Keratinocyte (primary cell): ENCODE data around the gene GNB4. TPM values are rescaled to one million over a fixed set of nuclear protein-coding genes. Genes with fewer than 3 reads are reported as not detected.

Experiments
- DNase-seq: peaks from one replicate; pipeline ENCODE4 v3.0.0-alpha.2; 2011; ENCODE audit warnings: low read depth, missing footprints, low spot score
- FAIRE-seq: peaks from 2 replicates; lab custom pipeline; 2011; peaks lifted over from hg19 to GRCh38; lab: Jason Lieb, UNC
- H2AFZ ChIP-seq: 2 replicates; pipeline ENCODE4 v1.6.0; 2012; ENCODE audit warnings: low read length, control low read depth, inconsistent platforms; ENCODE audit not compliant: control insufficient read depth
- H3K27ac ChIP-seq: 2 replicates; pipeline ENCODE4 v1.5.1; 2011; ENCODE audit warnings: low read length; ENCODE audit not compliant: control insufficient read depth, insufficient read depth
- H3K27me3 ChIP-seq: 3 replicates; pipeline ENCODE4 v1.6.0; 2011; ENCODE audit warnings: low read length; ENCODE audit not compliant: control insufficient read depth, insufficient read depth; ENCODE audit errors: extremely low read depth
- H3K36me3 ChIP-seq, 2 experiments: 2 replicates in 1 of 2; 3 replicates in 1 of 2; pipeline ENCODE4 v1.5.1; 2011; ENCODE audit warnings: low read length in 2 of 2, mild to moderate bottlenecking in 1 of 2; ENCODE audit not compliant: control insufficient read depth in 2 of 2, insufficient read depth in 2 of 2; ENCODE audit errors: extremely low read depth in 1 of 2
- H3K4me1 ChIP-seq: 3 replicates; pipeline ENCODE4 v1.5.1; 2011; ENCODE audit warnings: low read length; ENCODE audit not compliant: control insufficient read depth, insufficient read depth; ENCODE audit errors: extremely low read depth
- H3K4me2 ChIP-seq: 3 replicates; pipeline ENCODE4 v1.6.0; 2011; ENCODE audit warnings: low read depth, low read length; ENCODE audit not compliant: control insufficient read depth, insufficient read depth; ENCODE audit errors: extremely low read depth
- H3K4me3 ChIP-seq, 3 experiments: fragments of 200-600 bp in 1 of 3; sonication (generic) in 1 of 3; 2 replicates in 2 of 3; 3 replicates in 1 of 3; pipeline ENCODE4 v1.5.1; 2011 to 2016; ENCODE audit warnings: low read length in 3 of 3, mild to moderate bottlenecking in 3 of 3, control low read depth in 2 of 3, inconsistent platforms in 1 of 3, low read depth in 1 of 3, mixed read lengths in 1 of 3, mixed run types in 1 of 3, moderate library complexity in 1 of 3; ENCODE audit not compliant: control insufficient read depth in 2 of 3, insufficient read depth in 2 of 3; ENCODE audit errors: extremely low read depth in 1 of 3
- H3K79me2 ChIP-seq: 2 replicates; pipeline ENCODE4 v1.6.0; 2012; ENCODE audit warnings: low read length; ENCODE audit not compliant: control insufficient read depth, insufficient read depth
- H3K9ac ChIP-seq: 3 replicates; pipeline ENCODE4 v1.6.0; 2011; ENCODE audit warnings: low read length; ENCODE audit not compliant: control insufficient read depth, insufficient read depth; ENCODE audit errors: extremely low read depth
- H3K9me1 ChIP-seq: 3 replicates; pipeline ENCODE4 v1.6.0; 2011; ENCODE audit warnings: low read length; ENCODE audit not compliant: control insufficient read depth, insufficient read depth; ENCODE audit errors: extremely low read depth
- H3K9me3 ChIP-seq: 2 replicates; pipeline ENCODE4 v1.5.1; 2012; ENCODE audit warnings: low read depth, low read length; ENCODE audit not compliant: control insufficient read depth
- H4K20me1 ChIP-seq: 3 replicates; pipeline ENCODE4 v1.6.0; 2011; ENCODE audit warnings: low read length; ENCODE audit not compliant: control insufficient read depth, insufficient read depth; ENCODE audit errors: extremely low read depth
- CTCF ChIP-seq, 3 experiments: IDR thresholded peaks in 1 of 3; conservative IDR thresholded peaks in 1 of 3; optimal IDR thresholded peaks in 1 of 3; 2 replicates in 2 of 3; 3 replicates in 1 of 3; pipeline versions ENCODE3 to v1.5.1; 2011; ENCODE audit warnings: low read length in 3 of 3, mild to moderate bottlenecking in 3 of 3, moderate library complexity in 2 of 3, control low read depth in 1 of 3, inconsistent platforms in 1 of 3; ENCODE audit not compliant: insufficient read depth in 2 of 3; ENCODE audit errors: extremely low read depth in 1 of 3
- EZH2 ChIP-seq: IDR thresholded peaks from one replicate; pipeline ENCODE4 v1.6.1; 2012; ENCODE audit warnings: inconsistent platforms, mild to moderate bottlenecking, low read length, moderate library complexity
- dilution Hi-C: fragments of 300-500 bp; cut with MboI; formaldehyde crosslinking; loops from one replicate; pipeline ENCODE4 v1.7.0; 2020; ENCODE audit warnings: low sequenced_read_pairs; ENCODE audit not compliant: extremely low pct_ligation_motif_present
- polyA minus RNA-seq, 3 experiments: library from RNA; depleted of rRNA, polyadenylated mRNA; stranded (reverse); fragments of >200 nt; gene quantifications; 1 replicate in 1 of 3; 2 replicates in 1 of 3; 3 replicates in 1 of 3; pipeline ENCODE4 v1.2.3, GENCODE V29; 2011
- polyA plus RNA-seq, 5 experiments: library from polyadenylated mRNA; depleted of rRNA in 3 of 5; stranded (reverse) in 3 of 5; stranded (forward) in 1 of 5; unstranded in 1 of 5; fragments of >200 nt; gene quantifications; 1 replicate in 1 of 5; 2 replicates in 3 of 5; 3 replicates in 1 of 5; pipeline versions ENCODE4 v1.2.1 to v1.2.3, GENCODE V29; 2011 to 2012; ENCODE audit warnings: missing spikeins in 2 of 5, low read depth in 1 of 5, low replicate concordance in 1 of 5

Gene GNB4
- polyA plus RNA-seq (35.1 to 51.1 TPM (median 42.2 TPM) in 3 replicates), polyA minus RNA-seq (37.8 to 129 TPM (median 83.8 TPM) in 3 replicates)
- polyA plus RNA-seq (2011; ENCODE audit: low read depth): 5.9 TPM
- polyA plus RNA-seq (2011; cell fraction: cytosol; rRNA removed): 28.0 and 54.4 TPM in 2 replicates
- polyA plus RNA-seq (2011; cell fraction: nucleus; rRNA removed): 30.0 and 31.3 TPM in 2 replicates
- polyA plus RNA-seq (2012; ENCODE audit: low replicate concordance): 7.8 and 31.2 TPM in 2 replicates
- 34.7 TPM for polyA minus RNA-seq (2011; cell fraction: cytosol; rRNA and poly(A)+ RNA removed)
- 28.5 and 65.6 TPM in 2 replicates for polyA minus RNA-seq (2011; cell fraction: nucleus; rRNA and poly(A)+ RNA removed)

DNA sequence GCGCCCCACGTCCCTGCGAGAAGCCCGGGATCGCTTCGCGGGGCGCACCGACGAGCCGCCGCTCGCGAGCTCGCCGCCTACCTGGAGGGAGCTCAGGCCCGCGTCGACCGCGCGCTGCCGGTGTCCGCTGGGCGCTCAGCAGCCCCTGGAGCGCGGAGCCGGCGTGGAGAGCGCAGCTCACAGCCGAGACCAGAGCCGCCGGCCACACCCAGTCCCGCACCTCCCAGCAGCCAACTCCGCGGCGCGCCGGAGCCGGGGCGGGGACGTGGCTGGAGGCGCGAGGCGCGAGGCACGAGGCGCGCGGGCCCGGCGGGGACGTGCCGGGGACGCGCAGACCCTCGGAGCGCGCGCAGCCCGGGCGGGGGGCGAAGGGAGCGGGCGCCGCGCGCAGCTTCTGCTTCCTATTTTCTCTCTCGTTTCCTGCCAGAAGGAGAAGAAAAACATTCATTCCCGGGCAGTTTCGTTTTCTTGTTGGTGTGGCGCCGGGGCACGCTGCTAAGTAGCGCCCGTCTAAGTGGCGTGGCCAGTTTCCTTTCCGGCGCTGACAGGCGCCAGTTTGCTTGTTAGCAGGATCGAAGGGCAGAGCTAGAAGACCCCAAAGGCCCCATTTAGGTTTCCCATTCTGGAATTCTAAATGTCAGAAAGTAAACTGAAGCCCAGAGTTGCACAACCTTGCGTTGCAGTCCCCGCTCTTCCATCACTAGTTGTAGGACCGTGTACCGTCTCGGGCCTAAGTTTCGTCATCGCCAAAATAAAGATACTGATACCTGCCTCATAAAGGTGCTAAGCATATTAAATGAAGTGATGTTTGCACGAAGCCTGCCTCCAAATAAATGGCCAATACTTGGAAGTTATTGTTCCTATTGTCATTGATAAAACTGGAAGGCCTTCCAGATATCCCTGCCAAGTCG is at the start of gene GNB4:
GNB4 (minus strand) TSS at position 206 of the 911 bp plus-strand sequence. CDS start 25,270 bp downstream, outside the sequence.
- H3K9me1 ChIP-seq: no peaks in the 10 kb centered on the region
- peak within 1 kb of the TSS; percentile 72 for H3K4me2 ChIP-seq
- peaks cover 0 to 5% of the 10 kb centered on the region in 2 experiments for H3K36me3 ChIP-seq
- FAIRE-seq (no peak), DNase-seq (no peak)
- H3K9me3 ChIP-seq: no peaks in the 10 kb centered on the region
- peak within 1 kb of the TSS; percentile 86 for H3K9ac ChIP-seq
- no peaks in the 10 kb centered on the region for H3K27me3 ChIP-seq
- peak within 1 kb of the TSS; percentile 75 for H3K27ac ChIP-seq
- TF ChIP-seq EZH2 (no peak), CTCF (optimal IDR thresholded peaks at IDR 0.05 in 1 of 3, IDR thresholded peaks at IDR 0.05 in 1 of 3, conservative IDR thresholded peaks at IDR 0.05 in 1 of 3; ENCODE audit: extremely low read depth in 1 of 3, insufficient read depth in 2 of 3, low read length in 3 of 3) (no peak)
- H4K20me1 ChIP-seq: no peaks in the 10 kb centered on the region
- H3K4me1 ChIP-seq: peaks cover 39% of the 10 kb centered on the region
- H3K79me2 ChIP-seq: peaks cover 43% of the 10 kb centered on the region
- dilution Hi-C loops: no loop called here
- peak within 1 kb of the TSS; percentile 64 for H2AFZ ChIP-seq
- peak within 1 kb of the TSS; percentile 66 to 97 (median 86) for H3K4me3 ChIP-seq

GRCh38 chr3:179495483-179495882 is 44.2 kb upstream of the GNB4 start:
- no peak overlapping the region for H3K4me3 ChIP-seq
- H3K27me3 ChIP-seq: no peaks in the 10 kb centered on the region
- FAIRE-seq (no peak), DNase-seq (no peak)
- no peaks in the 10 kb centered on the region for H4K20me1 ChIP-seq
- no peaks in the 10 kb centered on the region for H3K36me3 ChIP-seq
- H3K27ac ChIP-seq: no peak overlapping the region
- no peak overlapping the region for H3K4me2 ChIP-seq
- H3K4me1 ChIP-seq: no peaks in the 10 kb centered on the region
- dilution Hi-C loops: no loop called here
- no peak overlapping the region for H3K9ac ChIP-seq
- TF ChIP-seq EZH2: no peak
- TF ChIP-seq CTCF (optimal IDR thresholded peaks at IDR 0.05 in 1 of 3, IDR thresholded peaks at IDR 0.05 in 1 of 3, conservative IDR thresholded peaks at IDR 0.05 in 1 of 3; ENCODE audit: extremely low read depth in 1 of 3, insufficient read depth in 2 of 3, low read length in 3 of 3): no peak
- H3K9me3 ChIP-seq: no peaks in the 10 kb centered on the region
- no peaks in the 10 kb centered on the region for H3K9me1 ChIP-seq
- no peaks in the 10 kb centered on the region for H3K79me2 ChIP-seq
- H2AFZ ChIP-seq: no peak overlapping the region
